HT1080 (cell line): ENCODE results near the gene SALL4. TPM values are rescaled to one million over a fixed set of nuclear protein-coding genes. Genes with fewer than 3 reads are reported as not detected.
"Not testable (repeated sequence)": the region's sequence is repeated elsewhere in the genome, so short reads cannot be mapped to it uniquely, and the experiment has no call there.

Source experiments
- DNase-seq: peaks from one replicate; pipeline ENCODE4 v3.0.0-alpha.2; 2015; ENCODE audit warnings: low read depth
- total RNA-seq: library from RNA; depleted of rRNA; stranded (reverse); fragments of >200 nt; shearing (Covaris generic); gene quantifications from 2 replicates; pipeline ENCODE4 v1.2.3, GENCODE V29; 2014

The SALL4 gene
- total RNA-seq, 1 experiment from 2014 or later, result not detected

DNA sequence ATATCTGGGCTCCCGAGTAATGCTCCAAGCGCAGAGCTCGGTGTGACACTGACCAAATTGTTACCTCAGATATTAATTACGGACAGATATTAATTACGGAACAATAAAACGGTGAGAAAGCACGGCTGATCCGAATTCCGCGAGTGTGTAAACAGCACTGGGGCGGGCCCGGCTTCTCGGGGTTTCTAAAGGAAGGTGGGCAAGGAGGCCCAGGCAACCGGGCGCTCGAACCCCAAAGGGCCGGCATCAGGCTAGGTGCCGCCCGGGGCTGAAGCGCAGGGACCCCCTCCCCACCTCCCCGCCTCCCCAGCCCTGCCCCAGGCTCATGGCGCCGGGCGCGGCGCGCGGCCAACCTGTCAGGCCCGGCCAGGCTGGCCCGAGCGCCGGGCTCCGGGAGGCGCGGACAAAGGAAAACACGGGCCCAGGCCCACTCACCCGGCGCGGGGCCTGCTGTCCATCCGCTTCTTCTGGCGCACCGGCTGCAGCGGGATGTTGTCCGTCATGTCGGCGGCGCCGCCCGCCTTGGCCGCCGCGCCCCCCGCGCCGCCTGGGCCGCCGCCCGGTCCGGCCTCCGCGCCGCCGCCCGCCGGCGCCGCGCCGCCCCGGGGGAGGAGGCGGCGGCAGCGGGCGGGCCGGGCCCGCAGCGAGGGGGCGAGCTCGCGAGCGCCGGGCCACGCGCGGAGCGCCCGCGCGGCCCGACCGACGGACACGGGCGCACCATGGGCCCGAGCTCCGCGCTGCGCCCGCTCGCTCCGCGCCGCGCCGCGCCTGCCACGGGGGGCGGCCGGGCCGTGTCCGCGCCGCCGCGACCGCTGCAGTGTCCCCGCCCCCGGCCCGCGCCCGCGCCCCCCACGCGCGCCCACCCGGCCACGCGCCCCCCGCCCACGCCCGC is 34.2 kb downstream of the SALL4 start, which contains the start of gene ATP9A:
Gene ATP9A, minus strand, starts transcription at position 524 of the 892 bp plus-strand sequence. Its CDS starts 21 bp downstream, at position 503.
- DNase-seq, result no peak

DNA sequence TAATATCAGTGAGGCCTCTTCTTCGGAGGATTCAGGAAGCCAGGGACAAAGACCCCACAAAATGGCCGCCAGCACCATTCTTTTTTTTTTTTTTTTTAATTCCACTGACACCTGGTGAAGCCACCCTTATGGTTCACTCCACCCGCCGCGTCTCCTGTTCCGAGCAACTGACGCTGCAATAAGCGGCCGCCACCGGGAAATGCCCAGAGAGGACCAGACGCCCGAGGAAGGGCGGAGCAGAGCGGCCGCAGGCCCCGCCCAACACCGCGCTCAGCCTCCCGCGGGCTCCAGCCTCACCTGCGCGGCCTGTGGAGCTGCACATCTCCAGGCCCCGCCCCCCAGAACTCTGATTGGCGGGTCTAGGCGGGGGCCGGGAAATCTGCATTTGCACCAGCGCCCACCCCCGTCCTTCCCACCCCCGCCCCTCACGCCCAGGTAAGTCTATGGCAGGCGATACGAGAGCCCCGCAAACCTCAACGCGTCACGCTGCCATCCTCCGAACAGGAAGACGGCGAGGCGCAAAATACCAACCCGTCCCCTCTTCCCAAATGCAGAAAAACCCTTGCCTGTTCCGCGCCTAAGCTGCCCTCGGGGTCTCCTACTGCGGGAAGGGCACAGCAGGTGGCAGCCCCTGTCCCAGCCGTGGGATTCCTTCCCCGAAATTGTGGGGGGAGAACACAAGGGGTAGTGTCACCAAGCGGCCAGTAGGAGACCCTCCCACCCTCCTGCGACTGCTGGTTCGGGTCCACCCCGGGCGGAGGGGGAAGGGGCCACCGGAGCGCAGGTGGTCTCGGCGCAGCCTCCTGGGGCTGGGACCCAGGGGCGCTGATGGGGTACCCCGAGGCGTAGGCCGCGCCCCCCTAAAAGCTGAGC is 35.1 kb downstream of the SALL4 start:
- no peak for DNase-seq

DNA sequence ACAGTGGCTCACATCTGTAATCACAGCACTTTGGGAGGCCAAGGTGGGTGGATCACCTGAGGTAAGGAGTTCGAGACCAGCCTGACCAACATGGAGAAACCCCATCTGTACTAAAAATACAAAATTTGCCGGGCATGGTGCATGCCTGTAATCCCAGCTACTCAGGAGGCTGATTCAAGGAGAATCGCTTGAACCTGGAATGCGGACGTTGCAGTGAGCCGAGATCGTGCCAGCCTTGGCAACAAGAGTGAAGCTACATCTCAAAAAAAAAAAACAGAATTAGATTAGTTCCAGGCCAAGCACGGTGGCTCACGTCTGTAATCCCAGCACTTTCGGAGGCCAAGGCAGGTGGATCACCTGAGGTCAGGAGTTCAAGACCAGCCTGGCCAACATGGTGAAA is 36.9 kb downstream of the SALL4 start:
- DNase-seq, result not testable (repeated sequence)

DNA sequence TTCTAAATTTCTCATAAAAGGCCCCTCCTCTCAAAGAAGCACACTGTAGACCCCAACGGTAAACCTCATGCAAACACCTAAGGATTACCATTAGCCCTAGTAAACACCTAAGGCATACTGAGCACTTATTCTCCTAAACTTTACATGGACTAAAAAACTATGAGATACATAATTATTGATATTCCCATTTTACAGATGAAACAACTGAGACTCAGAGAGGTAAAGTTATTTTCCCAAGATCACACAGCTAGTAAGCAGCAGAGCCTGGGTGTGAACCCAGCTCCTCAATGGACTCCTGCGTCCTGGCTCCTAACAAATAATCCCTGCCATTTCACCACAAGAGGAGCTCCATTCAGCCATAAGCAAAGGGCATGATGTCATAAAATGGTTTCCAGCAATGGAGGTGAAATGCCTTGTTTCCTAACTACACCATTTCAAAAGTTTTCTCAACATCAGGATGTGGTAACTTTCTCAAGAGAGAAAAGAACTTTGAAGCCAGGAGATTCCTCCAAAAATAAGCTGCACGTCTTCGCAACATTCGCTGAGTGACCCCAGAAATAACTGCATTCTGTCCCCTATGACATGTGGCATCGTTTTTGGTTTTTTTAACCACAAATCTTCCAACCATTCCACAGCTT is 38.2 kb downstream of the SALL4 start:
- DNase-seq, result no peak

DNA sequence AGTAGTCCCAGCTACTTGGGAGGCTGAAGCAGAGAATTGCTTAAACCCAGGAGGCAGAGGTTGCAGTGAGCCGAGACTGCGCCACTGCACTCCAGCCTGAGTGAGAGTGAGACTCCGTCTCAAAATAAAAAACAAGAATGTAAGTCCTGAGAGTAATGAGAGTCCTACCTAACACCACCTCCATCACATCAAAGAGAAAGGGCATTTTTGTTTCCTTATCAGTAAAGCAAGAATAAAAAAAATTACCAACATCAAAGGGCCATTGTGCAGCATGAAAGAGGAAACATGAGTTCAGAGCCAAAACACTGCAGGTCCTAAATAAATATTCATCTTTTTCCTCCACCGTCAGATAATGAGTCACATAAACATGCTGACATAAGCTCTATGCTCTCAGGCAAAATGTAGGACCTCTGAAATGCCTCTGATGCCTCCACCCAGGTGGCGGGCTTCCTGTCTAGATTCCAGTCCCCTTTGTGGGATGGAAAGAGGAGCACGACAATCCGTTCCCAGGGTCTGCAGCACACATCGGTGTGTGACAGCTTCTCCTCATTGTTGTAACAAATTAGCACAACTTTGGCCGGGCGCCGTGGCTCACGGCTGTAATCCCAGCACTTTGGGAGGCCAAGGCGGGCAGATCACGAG is 41.3 kb downstream of the SALL4 start:
- DNase-seq, result peak; percentile 64

DNA sequence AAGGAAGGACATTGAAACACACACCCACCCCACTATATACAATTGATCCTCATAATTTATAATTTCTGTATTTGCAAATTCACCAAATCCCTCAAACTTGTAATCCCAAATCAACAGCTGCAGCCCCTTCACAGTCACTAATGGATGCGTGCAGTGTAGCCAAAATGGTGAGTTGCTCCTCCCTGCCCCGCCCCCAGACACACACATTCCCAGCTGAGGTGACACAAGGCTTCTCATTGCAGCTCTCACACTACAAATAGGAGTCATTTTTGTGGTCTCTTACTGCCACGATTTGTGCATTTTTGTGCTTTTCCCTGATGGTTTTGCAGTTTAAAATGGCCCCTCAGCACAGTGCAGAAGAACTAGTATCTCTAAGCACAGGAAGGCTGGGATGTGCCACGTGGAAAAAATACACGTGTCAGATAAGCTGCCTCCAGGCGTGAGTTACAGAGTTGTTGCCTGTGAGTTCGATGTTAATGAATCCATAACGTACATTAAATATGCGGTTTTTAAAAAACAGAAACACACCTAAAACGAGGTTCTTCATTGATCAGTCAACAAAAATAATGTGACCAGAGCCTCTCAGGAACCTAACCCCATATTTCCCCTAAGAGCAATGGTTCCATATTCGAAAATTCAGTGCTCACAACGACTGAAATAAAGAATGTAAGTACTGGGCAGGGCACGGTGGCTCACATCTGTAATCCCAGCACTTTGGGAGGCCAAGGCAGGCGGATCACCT is 42.4 kb downstream of the SALL4 start:
- DNase-seq, result no peak

DNA sequence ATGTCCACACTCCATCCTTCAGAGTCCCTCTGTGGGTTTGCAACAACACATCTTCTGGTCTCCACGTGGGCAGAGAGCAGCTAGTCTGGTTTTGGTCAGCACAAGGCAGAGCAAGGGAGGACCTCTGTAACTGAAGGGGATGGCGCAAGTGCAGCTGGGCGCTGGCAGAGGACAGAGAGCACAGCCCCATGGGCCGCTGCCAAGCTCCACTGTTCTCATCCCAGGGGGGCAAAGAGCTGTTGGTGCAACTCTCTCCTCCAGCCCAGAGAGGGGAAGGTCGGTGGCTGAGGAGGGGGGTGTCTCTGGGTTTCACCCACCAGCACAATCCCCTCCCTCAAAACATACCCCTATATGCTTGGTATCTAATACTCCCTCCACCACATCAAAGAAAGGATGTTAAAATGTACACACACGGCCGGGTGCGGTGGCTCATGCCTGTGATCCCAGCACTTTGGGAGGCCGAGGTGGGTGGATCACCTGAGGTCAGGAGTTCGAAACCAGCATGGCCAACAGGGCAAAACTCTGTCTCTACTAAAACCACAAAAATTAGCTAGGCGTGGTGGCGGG is 43.3 kb downstream of the SALL4 start:
- DNase-seq, result no peak

DNA sequence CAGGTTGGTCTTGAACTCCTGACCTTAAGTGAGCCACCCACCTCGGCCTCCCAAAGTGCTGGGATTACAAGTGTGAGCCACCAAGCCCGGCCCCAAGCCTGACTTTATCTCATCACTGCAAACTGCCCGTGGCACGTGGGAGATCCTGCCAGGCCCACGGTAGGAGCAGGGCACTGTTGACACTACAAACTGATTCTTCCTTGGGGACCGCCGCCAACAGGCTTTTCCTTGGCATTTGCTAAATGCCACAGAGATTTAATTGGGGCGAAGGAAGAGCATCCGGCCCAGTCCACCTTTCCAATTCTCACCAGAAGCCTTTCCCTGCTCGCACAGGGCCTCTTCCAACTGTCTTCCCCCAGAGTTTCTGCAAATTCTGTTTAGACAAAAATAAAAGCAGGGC is 45.1 kb downstream of the SALL4 start:
- no peak for DNase-seq

DNA sequence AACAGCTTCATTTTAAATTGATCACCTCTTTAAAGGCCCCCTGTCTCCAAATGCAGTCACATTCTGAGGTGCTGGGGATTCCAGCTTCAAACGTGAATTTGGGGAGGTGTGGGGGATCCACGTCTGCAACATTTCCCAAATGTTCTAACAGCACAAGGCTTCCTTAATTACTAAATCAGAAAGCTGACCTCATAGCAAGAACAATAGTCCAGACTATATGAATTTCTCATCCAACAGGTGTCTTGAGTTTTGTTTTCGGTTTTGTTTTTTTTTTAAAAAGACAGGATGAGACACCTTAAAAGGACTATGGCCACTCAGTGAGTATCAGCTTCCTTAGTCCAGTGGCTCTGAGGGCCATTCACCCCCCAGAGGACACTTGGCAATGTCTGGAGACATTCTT is 45.7 kb downstream of the SALL4 start:
- no peak for DNase-seq

DNA sequence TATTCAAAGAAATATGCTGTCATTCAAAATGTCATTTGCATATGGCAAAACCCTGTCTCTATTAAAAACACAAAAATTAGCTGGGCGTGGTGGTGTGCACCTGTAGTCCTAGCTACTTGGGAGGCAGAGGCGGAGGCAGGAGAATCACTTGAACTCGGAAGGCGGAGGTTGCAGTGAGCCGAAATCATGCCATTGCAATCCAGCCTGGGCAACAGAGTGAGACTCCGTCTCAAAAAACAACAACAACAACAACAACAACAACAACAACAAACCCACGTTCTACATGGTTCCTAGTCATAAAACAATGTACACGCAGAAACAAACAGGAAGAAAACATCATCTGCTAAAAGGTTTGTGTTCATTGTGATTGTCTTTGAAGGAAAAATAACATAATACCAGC is 49.1 kb downstream of the SALL4 start:
- not testable (repeated sequence) for DNase-seq

DNA sequence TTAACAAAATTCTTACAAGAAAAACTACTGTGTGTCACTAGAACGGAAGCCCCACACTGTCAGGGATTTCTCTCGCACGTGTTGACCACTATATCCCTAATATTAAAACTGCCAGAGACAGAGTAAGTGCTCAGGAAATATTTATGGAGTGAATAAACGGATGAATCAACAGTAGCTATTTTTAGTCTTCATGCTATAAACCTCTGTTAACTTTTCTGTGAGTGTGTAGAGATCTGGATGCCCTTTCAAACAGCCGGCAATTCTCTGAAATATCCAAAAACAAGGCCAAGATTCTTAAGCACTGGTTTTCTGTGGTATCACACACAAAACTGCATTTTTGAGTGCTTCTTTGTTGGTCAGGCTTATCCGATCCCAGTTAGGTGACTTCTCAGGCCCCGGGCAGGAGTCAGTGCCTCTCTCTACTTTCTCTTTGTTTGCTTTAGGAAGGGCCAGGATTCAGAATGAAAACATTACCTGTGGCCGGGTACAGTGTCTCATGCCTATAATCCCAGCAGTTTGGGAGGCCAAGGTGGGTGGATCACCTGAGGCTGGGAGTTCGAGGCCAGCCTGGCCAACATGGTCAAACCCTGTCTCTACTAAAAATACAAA is 49.9 kb downstream of the SALL4 start:
- DNase-seq, result peak; percentile 86

DNA sequence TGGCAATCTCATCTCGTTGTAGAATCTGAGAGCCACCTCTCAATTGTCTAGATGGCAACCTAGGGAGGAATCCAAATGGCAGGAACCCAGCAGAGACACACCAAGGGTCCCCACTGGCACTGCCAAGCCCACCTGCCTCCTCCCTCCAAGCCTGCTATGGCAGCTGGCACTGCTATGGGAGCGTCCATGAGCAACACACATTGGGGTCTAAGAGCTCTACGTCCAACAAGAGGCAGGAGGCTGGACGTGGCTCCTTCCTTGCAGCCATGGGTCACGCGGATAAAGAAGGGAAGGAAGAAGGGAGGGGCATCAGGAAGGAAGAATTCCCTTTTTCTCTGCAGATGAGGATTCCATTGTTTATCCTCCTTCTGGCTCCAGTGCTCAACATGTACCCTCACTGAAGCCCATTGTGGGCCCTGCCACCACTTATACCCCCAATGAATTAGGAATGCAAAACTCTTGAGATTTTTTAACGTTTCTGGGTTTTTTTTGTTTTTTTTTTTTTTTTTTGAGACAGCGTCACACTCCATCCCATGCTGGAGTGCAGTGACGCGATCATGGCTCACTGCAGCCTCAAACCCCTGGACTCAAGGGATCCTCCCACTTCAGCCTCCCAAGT is 51.4 kb downstream of the SALL4 start:
- no peak for DNase-seq

DNA sequence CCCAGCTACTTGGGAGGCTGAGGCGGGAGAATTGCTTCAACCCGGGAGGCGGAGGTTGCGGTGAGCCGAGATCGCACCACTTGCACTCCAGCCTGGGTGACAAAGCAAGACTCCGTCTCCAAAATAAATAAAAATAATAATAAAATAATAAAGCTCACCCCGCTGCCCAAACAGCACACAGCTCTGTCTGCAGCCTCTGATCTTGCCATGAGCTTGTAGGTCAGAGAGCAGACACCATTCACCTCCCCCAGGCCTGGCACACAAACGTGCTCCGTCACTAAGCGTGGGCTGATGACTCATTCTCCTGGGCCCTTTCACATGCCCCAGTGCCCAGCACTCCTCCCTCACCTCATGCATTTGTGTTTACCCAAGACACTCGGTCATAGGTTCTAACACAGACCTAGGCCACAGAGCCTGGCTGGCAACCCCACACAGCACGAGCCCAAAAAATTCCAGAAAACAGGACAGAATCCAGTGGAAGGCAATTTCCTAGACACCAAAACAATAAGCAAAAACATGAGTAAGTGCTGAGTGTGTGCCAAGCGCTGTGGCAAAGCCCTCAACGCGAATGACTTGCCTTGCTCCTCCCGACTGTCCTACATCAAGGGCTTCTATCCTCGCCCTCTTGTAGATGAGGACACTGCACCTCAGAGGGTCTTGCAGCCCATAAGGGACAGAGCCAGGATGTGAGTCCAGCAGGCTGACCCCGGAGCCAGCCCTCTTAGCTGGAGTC is 52.1 kb downstream of the SALL4 start:
- DNase-seq, result peak; percentile 97

DNA sequence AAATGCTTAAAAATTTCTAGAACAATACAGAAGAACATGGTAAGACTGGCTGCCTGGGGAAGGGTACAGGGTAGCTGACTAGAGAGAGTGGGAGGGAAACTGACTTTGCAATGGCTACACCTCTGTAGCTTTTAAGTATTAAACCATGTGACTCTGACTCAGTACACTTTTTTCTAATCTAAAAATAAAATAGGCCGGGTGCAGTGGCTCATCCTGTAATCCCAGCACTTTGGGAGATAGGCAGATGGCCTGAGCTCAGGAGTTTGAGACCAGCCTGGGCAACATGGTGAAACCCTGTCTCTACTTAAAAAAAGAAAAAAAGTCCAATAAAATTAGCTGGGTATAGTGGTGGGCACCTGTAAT is 52.7 kb downstream of the SALL4 start:
- DNase-seq, result peak; percentile 70

DNA sequence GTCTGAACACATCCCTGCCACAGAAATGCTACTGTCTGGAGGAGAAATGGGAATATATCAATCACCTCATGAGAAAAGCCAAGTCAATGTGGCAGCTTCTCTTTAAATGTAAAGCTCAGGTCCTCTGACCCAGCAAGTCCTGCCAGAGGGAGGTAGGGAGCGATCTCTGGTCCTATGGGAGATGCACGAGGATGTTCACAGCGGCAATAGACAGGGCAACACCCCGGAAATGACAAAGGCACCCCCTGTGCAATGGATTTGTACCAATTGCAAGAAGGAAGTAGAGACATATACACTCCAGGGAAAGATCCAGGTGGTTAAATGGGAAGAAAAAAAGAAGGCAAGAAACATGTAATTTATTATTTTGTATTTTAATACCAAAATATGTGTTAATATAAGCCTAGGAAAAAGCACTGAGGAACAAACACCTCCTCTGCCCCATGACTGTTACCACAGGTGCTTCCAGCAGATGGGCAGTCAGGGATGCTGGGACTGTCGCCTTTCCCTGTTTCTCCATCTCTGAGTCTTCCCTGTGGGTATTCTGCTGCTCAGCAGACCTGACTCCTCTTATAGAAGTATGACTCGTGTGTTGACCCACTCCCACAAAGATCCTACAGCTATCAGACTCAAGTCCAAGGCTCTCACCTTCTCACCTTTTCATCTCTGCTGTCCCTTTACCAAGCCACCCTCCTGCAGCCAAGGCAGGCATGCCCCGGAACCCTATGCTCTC is 55.0 kb downstream of the SALL4 start:
- DNase-seq, result no peak

DNA sequence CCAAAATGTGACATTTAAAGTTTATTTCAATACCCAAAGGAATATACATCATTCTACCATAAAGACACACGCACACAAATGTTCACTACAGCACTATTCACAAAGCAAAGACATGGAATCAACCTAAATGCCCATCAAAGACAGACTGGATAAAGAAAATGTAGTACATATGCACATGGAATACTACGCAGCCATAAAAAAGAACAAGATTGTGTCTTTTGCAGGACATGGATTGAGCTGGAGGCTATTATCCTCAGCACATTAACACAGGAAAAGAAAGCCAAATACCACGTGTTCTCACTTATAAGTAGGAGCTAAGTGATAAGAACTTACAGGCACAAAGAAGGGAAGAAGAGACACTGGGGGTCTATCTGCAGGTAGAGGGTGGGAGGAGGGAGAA is 56.5 kb downstream of the SALL4 start:
- no peak for DNase-seq

DNA sequence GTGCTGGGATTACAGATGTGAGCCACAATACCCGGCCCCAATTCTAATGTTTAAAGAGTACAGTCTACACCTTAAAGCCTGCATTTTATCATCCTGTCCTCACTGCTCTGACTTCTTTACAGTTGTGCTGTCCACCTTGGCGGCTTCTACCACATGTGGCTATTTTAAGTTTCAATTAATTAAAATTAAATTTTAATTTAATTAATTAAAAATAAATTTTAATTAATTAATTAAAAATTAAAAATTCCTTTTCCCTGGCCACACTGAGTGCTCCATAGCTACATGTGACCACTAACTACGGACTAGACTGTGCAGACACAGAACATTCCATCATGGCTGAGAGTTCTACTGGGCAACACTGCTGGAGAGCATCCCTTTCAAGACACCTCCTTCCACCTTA is 61.5 kb downstream of the SALL4 start:
- DNase-seq, result no peak

DNA sequence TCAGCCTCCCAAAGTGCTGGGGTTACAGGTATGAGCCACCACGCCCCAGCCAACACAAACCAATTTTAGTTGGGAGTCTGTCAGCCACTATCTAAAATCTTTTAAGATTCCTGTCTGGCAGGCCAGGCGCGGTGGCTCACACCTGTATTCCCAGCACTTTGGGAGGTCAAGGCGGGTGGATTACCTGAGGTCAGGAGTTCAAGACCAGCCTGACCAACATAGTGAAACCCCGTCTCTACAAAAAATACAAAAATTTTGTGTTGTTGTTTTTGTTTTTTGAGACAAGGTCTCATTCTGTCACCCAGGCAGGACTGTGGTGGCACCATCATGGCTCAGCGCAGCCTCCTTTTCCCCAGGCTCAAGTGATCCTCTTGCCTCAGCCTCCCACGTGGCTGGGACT is 62.0 kb downstream of the SALL4 start:
- DNase-seq, result not testable (repeated sequence)
